MM.1S (cell line): ENCODE data around the gene HMX1.

ENCODE experiments used
- CTCF ChIP-seq: fragments of 300-600 bp; sonication (generic); IDR thresholded peaks from 2 replicates; pipeline ENCODE4 v1.5.1; 2016; ENCODE audit warnings: antibody characterized with exemption, low read length, mixed read lengths
- EZH2 ChIP-seq: fragments of 300-600 bp; sonication (generic); optimal IDR thresholded peaks from 2 replicates; pipeline ENCODE3; 2017; ENCODE audit warnings: low read depth, mild to moderate bottlenecking, antibody characterized with exemption, low read length, mixed read lengths
- EZH2phosphoT487 ChIP-seq: fragments of 300-600 bp; sonication (generic); IDR thresholded peaks from 2 replicates; pipeline ENCODE4 v1.6.1; 2018; ENCODE audit warnings: antibody characterized with exemption, low read length

- TF ChIP-seq CTCF: no peak
- TF ChIP-seq EZH2: no peak
- TF ChIP-seq EZH2phosphoT487: no peak
Measured at GRCh38 chr4:8908206-8908893, 36.7 kb upstream of the HMX1 start.
